GM12891 (cell line): ENCODE measurements around the gene CA10.

Source experiments
- PAX5 ChIP-seq: IDR thresholded peaks from 2 replicates; pipeline ENCODE4 v1.6.1; 2011; ENCODE audit warnings: low read length, moderate library complexity, mild to moderate bottlenecking; ENCODE audit not compliant: insufficient read depth, severe bottlenecking
- POLR2A ChIP-seq: IDR thresholded peaks from 2 replicates; pipeline ENCODE4 v1.6.1; 2011; ENCODE audit warnings: low read depth, low read length, control low read depth
- POLR2AphosphoS5 ChIP-seq: IDR thresholded peaks from 2 replicates; pipeline ENCODE4 v1.6.1; 2011; ENCODE audit warnings: low read depth, low read length, control low read depth
- POU2F2 ChIP-seq: IDR thresholded peaks from 2 replicates; pipeline ENCODE4 v1.6.1; 2011; ENCODE audit warnings: low read depth, mild to moderate bottlenecking, control low read depth, low read length, moderate library complexity
- SPI1 ChIP-seq: IDR thresholded peaks from 2 replicates; pipeline ENCODE4 v1.6.1; 2011; ENCODE audit warnings: low read depth, low read length, control low read depth
- TAF1 ChIP-seq: IDR thresholded peaks from 2 replicates; pipeline ENCODE4 v1.6.1; 2011; ENCODE audit warnings: low read depth, low read length, control low read depth

GRCh38 chr17:51707216-51707615 is 451.3 kb downstream of the CA10 start:
- TF ChIP-seq POLR2A (no peak), POLR2AphosphoS5 (no peak), SPI1 (no peak), TAF1 (no peak), POU2F2 (no peak), PAX5 (no peak)
